ENCODE measurements around the gene SND1.

Gene SND1

GRCh38 chr7:127718340-127718679 lies 66.3 kb downstream of the SND1 start:
- FAIRE-seq (no peak), DNase-seq (ENCODE audit: insufficient read length, low spot score) (no peak)

DNA sequence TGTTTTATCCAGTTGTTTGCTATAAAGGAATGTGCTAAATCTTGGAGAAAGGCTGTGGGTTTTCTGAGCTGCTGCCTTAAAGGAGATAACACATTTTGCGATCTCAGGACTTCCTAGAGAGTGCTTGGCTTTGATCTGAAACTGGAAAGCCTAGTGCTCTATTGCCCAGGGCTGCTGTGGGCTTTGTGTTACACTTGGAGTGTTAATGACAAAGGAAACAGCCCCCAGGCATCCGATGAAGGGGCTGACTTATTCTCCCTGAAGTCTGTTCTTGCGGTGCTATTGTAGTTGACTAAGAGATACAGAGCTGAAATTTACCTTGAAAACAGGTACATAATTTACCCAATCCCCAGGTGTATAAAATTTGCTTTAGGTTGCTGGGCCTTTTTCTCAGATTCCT lies 74.5 kb downstream of the SND1 start:
- FAIRE-seq = no peak
- DNase-seq (ENCODE audit: insufficient read length, low spot score) = no peak

DNA sequence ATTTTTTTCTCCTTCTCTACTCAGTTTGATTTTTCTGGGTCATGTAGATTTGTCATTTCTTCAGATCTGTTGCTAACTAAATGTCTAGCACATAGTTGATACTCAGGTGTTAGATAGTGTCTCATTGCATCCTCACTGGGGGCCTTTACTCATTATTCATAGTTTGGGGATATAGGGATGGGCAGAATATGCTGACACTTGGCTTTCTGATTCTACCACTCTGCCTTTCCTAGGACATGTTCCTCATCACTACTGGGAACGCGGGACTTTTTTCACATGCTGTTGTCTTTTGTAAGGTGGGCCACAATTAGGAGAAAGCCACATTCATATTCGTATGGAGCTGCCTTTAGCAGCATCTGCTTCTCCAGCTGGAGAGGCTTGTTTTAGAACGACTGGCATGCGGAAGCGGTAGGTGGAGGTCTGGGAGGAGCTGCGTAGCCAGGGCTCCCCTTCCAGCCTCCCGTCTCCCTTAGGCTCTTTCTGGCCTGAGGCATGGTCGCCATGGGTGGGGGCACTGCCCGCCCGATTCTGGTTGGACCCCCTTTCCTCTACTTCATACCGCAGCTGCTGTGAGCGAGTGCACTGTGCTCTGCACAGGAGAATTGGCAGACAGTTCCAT lies 78.8 kb downstream of the SND1 start:
- no peak for DNase-seq (ENCODE audit: insufficient read length, low spot score)
- FAIRE-seq = no peak

- DNase-seq (ENCODE audit: insufficient read length, low spot score) (no peak), FAIRE-seq (no peak)
These were observed 79.6 kb downstream of the SND1 start for GRCh38 chr7:127731431-127732080.

DNA sequence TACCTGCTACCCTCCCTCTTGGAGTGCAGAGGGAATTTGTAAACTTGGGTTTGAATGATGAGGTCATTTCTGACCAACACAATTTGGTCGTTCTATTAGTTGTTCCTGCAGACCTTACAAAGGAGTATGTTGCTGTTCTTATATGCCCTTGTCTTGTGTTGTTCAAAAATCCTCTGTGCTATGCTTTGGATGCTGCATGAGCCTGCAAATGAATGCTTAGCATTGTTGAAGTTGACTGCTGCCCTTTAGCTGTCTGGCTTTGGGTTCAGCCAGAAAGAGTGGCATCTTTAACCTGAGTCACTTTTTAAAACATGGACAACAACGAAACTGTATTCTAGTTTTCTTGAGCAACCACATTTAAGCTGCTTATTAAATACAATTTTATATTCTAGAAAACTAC lies 80.3 kb downstream of the SND1 start:
- DNase-seq (ENCODE audit: insufficient read length, low spot score) (no peak), FAIRE-seq (no peak)

GRCh38 chr7:127733986-127734385 lies 82.0 kb downstream of the SND1 start:
- DNase-seq (ENCODE audit: insufficient read length, low spot score) (no peak), FAIRE-seq (no peak)

- no peak for DNase-seq (ENCODE audit: insufficient read length, low spot score)
- no peak for FAIRE-seq
These were observed 84.5 kb downstream of the SND1 start for GRCh38 chr7:127736511-127736910.

GRCh38 chr7:127738859-127739258 lies 86.9 kb downstream of the SND1 start:
- FAIRE-seq = no peak
- no peak for DNase-seq (ENCODE audit: insufficient read length, low spot score)

DNA sequence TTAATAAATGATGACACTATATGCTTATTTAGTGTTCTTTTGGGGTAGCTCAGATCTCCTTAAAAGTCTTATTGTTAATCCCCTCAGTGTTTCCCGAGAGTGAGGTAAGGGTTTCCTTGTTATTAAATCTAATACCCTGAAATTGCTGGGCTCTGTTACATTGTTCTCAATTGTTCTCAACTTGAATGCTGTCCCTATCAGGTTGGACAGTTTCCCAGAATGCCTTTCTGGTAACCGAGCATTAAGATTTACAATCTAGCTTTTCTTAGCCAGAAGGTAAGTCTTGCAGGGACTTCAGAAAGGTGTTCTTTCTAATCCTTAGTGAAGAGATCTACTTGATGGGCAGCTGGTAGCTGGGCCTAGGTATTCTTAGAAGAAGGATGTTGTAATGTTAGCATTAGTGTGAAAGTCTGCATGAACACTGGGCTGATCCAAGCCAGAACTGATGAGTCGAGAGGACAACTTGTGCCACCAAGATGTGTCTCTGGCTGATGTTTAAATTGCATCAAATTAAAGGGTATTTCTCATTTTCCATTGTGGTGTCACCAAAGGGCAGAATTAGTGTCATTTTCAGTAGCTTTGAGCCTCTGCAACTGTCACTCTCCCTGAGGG lies 89.9 kb downstream of the SND1 start:
- FAIRE-seq (no peak), DNase-seq (ENCODE audit: insufficient read length, low spot score) (no peak)

DNA sequence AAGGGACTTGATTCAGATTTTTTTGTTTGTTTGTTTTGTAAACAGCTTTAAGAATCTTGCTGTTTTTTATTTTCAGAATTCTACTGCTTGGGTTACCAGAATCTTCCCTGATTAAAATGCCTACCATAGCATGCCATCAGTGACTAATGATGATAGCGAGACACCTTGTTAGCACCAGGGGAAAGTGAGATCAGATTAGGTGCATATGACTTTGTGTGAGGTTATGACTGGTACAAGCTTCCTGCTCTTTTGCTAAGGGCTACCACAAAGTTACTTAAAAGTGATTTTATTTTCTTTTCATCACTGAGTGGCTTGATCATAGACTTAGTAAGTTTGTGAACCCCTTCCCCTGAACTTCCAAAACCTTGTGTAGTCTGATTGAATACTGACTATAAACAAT lies 93.5 kb downstream of the SND1 start:
- no peak for DNase-seq (ENCODE audit: insufficient read length, low spot score)
- no peak for FAIRE-seq

GRCh38 chr7:127751062-127751461 lies 99.1 kb downstream of the SND1 start:
- no peak for FAIRE-seq
- no peak for DNase-seq (ENCODE audit: insufficient read length, low spot score)

- DNase-seq (ENCODE audit: insufficient read length, low spot score) (no peak), FAIRE-seq (no peak)
These were observed 99.8 kb downstream of the SND1 start for GRCh38 chr7:127751490-127752448.

- DNase-seq (ENCODE audit: insufficient read length, low spot score) (no peak), FAIRE-seq (no peak)
These were observed 100.8 kb downstream of the SND1 start for GRCh38 chr7:127752829-127753228.

DNA sequence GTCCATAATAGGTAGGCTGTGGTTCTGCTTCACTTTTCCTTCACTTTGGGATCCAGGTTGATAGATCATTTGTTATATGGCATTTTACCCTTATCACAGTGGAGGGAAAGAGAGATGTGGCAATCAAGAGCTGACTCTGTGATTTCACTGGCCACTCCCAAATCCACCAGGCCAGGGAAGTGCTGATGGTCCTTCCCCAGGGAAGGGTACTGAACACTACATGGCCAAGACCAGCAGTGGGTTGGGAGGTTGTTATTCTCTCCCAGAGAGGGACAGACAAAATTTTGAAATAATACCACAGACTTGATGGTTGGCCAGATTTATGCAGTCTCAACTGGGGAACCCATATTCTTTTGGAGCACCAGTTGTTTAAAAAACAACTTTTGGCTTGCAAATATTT lies 102.5 kb downstream of the SND1 start:
- FAIRE-seq = no peak
- DNase-seq (ENCODE audit: insufficient read length, low spot score) = no peak

GRCh38 chr7:127755521-127755920 lies 103.5 kb downstream of the SND1 start:
- FAIRE-seq (no peak), DNase-seq (ENCODE audit: insufficient read length, low spot score) (no peak)

DNA sequence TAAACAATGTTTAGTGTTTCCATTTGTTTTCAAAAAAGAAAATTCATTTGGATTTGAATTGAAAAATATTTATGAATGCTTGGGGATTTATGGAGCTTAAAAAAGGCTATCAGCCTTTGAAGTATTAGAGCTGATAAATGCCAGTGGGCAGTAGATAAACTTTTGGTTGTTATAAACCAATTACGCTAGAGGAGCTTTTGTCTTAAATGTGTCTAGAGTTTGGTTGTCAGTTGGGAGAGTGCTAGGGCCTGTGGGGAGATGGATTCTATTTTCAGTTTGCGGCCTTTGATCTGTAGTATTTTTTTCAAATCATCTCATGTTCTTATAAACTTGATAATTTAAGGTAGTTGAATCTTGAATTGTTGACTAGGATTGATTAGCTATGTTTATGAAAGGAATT lies 104.0 kb downstream of the SND1 start:
- DNase-seq (ENCODE audit: insufficient read length, low spot score) = no peak
- FAIRE-seq = no peak

- FAIRE-seq (no peak), DNase-seq (ENCODE audit: insufficient read length, low spot score) (no peak)
These were observed 106.1 kb downstream of the SND1 start for GRCh38 chr7:127758105-127758504.

DNA sequence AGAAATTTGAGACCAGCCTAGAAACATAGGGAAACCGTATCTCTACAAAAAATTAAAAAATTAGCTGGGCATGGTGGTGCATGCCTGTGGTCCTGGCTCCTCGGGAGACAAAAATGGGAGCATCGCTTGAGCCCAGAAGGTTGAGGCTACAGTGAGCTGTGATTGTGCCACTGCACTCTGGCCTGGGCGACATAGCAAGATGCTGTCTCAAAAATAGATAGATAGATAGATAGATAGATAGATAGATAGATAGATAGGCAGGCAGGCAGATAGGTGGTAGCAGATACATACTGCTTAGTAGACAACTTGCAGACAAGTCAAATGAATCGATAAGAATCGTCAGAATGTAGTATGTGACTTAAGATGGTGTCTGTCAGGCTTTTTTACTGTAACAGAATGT lies 106.9 kb downstream of the SND1 start:
- DNase-seq (ENCODE audit: insufficient read length, low spot score) (no peak), FAIRE-seq (no peak)

- no peak for FAIRE-seq
These were observed 108.0 kb downstream of the SND1 start for GRCh38 chr7:127759945-127760421.

DNA sequence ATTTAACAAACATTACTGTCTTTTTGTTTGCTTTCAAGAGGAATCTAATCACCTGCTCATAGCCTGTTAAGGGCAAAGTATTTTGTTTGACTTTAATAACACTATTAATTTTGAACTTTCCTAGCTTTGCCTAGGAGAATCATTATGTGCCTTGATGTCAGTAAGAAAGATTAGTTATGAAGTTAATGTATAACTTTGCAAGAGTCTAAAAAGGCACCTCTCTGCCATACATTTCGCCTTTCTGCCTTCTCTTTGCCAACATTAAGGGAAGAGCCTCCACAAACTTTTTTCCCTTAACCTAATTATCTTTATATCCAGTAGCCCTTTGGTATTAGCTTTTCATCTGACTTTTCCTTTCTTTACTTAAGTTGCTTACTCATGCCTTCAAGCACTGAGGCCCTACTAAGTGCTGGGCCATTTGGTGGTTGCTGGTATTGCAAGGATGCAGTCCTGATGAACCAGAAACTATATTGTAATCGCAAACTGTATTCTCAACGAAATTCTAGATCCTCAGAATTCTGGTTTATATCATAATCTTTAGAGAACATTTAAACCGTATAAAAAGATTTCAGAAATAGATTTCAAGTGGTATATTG lies 108.5 kb downstream of the SND1 start:
- DNase-seq (ENCODE audit: insufficient read length, low spot score) = no peak
- FAIRE-seq = no peak

More at GRCh38 chr7:127759945-127760421, 108.0 kb downstream of the SND1 start:
- DNase-seq (ENCODE audit: insufficient read length, low spot score) = no peak

DNA sequence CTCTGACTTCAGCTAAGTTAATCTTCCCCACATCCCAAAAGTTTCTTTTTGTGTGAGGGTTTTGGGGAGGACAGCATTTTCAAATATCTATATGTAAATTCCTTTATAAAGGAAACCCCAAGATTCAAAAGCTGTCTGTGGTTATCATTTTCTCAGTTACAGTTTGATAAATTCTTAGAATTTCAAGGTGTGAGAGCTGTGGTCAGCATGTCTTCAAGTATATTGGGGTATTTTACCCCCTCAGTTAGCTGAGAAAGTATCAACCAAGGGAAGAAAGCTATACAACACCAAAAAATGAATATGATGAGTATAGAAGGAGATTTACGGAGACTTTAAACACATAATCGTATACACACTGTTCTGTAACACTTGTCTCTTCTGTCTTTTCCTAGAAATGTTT lies 109.2 kb downstream of the SND1 start:
- FAIRE-seq = no peak
- DNase-seq (ENCODE audit: insufficient read length, low spot score) = no peak
